GM19372 (cell line): ENCODE results near the gene ZNF280B.

ENCODE experiments used
- ATAC-seq: cut with Tn5 transposase; IDR thresholded peaks from one replicate; pipeline ENCODE4 v1.9.1; 2021; ENCODE audit warnings: mild to moderate bottlenecking, low read depth, moderate library complexity; ENCODE audit not compliant: unreplicated experiment

Gene ZNF280B, protein sequence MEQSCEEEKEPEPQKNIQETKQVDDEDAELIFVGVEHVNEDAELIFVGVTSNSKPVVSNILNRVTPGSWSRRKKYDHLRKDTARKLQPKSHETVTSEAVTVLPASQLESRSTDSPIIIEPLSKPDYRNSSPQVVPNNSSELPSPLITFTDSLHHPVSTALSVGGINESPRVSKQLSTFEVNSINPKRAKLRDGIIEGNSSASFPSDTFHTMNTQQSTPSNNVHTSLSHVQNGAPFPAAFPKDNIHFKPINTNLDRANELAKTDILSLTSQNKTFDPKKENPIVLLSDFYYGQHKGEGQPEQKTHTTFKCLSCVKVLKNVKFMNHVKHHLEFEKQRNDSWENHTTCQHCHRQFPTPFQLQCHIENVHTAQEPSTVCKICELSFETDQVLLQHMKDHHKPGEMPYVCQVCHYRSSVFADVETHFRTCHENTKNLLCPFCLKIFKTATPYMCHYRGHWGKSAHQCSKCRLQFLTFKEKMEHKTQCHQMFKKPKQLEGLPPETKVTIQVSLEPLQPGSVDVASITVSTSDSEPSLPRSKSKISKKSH

DNA sequence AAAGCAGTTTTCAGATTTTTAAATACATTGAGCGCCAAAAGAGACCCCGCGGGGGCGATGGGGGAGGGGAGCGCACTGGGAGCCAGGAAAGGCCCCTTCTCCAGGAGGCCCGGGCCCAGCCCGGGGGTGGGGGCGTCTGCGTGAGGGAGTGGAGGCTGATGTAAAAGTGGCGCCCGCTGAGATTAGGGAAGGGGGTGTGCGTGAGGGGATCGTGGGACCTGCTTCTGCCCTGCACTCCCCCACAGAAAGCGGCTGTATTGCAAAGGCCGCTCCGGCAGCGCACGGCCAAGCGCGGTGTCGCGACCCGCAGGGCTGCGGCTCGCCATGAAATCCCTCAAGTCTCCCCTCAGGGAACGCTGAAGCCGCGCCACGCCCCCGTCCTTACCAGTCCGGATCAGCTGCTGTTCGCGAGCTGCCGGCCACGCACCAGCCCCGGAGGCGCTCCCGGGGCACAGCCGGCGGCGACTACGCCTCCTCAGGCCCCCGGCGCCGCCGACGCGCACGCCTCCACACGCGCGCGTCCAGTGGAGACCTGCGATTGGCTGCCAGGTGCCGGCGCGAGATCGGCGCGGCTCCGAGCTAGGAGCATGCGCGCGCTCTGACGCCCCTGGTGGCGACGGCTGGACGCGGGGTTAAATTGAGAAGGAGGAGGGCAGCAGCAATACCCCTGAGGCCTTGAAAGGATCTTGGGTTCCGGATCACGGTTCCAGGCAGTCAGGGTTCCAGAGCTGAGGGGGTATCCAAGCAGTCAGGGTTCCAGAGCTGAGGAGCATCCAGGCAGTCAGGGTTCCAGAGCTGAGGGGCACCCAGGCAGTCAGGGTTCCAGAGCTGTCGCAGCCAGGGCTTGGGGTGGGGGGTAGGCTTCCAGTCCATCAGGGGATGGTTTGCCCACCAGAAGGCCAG lies at the start of gene ZNF280B:
ZNF280B (minus strand) TSS at position 469 of the 903 bp plus-strand sequence. CDS start 19,344 bp downstream, outside the sequence.
- peak; percentile 92 for ATAC-seq

DNA sequence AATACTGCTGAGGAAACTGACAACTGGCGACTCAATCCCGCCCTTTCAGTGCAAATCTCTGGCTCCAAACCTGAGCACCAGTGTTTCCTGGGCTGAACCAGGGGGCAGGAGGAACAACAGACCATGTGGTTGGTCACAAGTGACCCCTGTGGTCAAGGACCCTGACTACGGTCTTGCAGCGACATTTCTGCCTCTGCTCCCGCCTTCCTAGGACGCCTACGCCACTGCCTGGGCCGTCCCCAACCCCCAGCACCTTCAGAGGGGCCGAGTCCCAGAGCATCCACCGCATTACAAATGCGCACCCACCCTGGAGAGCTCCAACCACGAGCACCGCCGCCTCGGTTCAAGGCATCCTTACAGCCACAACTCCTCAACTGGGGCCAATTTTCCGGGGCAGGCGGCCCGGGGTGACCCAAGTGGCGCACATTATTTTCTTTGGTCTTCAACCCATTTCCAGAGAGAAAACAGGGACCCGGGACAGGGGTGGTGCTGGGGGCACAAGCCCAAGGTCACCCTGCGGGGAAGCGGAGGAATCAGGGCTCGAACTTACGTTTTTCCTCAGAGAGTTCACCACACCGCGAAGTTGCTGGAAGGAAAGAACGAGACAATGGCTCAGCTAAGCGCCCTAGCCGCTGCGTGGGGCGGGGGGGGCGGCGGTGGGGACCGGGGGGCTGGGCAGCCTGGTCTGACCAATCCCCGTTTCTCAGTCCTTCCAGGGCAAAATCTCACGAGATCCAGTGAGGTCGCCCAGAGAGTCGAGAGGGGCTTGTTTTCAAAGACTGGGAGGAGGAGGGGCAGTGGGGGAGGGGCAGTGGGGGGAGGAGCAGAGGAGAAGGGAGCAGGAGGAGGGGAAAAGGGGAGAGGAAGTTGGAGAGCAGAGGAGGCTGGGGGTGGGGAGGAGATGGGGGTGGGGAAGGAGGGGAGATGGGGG lies 48.7 kb upstream of the ZNF280B start:
- ATAC-seq, result no peak

DNA sequence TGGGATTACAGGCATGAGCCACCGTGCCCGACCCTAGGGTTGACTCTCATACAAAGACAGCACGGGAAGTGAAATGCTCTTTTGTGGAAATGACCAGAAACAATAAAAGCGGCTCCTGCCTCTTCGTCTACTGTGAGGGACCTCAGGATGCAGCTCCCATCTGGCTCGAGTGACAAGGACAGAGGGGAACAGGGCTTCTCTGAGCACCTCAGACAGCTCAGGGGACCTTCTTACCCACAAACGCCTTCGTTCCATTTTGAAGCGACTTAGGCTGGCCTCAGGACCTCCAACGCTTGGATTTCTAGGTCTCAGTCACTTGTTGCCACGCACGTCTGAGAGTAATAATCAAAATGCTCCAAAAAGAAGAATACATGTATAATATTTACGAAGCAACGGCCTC lies 48.0 kb upstream of the ZNF280B start:
- ATAC-seq, result no peak

DNA sequence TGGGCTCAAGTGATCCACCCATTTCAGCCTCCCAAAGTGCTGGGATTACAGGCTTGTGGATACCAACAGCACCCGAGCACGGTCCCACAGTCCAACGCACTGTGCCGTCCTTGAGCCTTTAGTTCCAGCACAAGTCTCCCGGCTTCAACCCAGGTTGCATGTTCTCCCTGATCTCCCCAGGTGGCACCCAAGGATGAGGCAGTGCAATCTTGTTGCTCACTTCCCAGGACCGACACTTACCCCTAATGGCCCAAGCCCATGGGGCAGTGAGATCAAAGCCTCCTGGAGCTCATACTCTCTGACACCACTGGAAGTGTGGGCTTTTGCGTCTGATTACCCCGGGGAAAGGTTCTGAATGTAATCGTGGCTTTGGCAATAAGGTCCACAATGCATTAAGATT lies 47.1 kb upstream of the ZNF280B start:
- ATAC-seq, result no peak

DNA sequence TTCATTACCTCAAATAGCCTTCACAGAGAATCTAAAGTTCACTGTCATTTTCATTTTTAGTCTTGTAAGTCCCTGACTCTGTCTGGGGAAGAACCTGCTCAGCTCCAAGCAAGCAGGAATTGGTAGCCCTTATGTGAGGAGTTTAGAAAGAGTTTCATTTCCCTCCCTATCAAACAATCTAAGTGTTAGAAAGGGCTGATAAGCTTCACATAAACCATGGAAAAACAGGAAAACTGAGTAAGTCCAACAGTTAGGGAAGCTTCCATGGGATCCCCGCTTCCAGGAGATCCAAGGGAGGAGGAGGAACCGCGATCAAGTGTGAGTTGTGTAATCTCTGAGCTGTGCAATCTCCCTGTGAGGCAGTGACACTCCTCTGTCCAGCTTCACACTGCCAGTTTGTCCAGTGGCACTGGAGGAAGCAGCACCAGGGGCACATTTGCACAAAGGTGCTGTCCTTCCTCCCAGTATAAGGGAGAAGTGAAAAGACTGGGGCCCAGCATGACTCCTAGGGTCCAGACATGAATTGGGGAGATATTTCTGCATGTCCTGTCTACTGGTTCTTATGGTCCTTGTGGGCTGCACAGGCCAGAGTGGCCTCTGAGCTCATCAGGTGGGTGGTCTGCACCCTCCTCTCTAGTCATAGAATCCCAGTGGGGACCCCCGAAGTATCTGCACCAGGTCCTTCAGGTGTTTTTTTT lies 46.2 kb upstream of the ZNF280B start:
- no peak for ATAC-seq

DNA sequence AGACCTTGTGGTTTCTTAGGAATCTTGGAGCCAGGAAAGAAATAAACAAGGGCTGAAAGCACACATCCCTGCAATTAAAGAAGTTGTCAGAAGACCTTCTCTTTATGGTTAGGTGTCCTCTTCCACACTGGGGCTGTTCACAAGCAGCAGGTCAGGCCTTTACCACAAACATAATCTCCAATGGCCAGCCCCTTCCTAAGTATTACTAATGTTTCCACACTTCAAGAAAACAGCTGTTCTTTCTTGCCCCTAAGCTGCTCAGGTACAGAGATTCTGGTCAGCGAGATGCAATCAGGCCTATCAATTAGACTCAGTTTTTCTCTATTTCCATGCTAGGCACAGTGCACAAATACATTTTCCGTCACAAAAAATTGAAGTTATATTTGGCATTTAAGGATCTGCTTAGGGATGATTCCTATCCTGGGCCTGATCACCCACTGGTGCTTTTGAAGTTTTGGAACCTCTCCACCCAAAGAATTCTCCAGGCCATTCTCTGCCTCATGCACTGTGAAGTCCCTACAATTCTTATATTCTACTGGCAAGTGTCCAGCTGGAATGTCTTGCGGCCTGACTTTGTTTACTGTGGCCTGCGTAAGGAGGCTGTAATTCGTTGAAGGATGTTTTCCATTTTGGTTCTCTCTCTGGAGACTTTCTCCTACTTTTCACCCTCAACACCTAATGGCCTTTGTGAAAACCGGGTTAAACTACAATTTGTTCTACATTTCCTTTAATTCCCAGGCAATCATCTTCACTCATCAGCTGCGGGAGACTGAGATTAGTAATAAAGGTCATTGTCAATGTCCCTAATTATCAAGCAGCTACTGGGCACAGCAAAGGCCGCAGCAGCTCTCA lies 45.4 kb upstream of the ZNF280B start:
- no peak for ATAC-seq

DNA sequence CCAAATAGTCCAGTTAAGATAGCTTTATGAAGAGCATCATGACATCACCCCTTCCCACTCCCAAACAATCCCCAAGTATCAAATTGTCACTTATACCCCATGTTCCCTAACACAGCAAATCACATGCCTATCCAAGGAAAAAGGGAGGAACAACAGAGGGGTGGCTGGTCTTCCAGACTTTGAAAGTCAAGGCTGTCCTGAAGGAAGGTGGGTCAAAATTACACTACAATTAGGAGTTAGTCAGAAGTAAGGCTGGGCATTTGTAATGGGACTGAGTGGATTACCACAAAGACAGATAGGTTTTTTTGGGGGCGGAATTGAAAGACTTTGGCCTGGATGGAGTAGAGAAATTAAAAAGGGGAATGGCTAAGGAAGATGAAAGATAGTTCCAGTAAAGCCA lies 44.6 kb upstream of the ZNF280B start:
- ATAC-seq, result no peak

DNA sequence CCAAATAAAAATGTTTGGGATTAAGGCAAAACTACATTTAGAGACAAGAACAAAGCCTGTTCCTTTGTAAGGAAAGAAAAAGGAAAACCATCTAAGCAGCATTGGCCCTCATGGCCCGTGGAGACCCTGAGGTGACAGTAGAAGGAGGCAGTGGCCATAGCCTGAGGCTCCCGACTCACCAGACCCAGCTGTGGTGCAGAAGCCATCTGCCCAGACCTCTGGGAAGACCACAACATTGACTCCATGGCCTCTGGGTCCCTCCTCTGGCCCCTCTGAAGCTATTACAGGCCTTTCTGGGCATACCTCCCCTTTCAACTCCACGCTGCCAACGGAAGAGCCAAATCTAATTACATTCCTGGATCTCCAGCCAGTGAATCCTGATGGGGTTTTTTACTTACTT lies 44.1 kb upstream of the ZNF280B start:
- no peak for ATAC-seq

DNA sequence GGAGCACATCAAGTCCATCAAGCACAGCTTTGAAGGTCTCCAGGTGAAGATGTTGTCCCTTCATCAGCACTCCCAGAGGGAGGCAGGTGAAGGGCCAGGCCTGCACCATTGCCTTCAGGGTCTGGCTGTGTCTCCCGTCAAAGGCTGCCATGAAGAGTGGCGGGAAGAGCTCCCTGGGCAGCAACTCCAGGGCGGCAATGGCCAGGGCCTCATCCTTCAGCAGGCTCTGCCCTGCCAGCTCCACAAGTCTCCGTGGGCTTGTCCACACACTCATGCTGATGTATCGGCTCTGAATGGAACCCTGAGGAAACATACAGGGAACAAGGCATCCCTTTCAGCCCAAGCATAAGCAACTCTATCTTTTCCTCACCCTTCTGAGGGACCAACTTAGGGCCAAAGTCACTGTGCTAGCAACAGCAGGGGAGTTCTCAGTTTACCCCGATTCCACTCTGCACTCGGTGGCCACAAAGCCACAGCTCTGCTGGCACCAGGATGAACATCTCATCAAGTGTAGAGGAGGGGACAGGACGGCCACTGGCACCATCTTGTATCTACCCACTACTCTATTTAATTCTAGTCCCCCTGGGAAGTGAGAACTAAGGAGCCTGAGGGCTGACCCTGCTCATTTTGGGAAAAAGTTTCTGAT lies 42.4 kb upstream of the ZNF280B start:
- no peak for ATAC-seq

DNA sequence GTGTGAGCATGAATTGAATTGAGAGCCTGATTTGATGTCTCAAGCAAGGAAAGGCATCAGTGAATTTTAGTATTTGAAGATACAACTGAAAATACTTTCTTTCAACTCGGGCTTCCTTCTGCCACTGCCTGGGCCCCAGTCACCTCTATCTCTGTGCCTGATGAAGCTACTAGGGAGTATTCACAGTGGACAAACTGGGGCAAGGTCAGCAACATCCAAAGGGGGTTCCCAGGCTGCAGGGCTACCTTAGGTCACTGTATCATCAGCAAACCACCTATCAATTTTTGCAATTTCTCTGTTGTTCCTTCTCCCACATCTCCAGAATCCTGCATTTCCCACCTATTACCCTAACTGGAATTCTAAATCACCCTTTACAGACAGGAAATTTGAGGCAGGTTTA lies 40.4 kb upstream of the ZNF280B start:
- no peak for ATAC-seq

DNA sequence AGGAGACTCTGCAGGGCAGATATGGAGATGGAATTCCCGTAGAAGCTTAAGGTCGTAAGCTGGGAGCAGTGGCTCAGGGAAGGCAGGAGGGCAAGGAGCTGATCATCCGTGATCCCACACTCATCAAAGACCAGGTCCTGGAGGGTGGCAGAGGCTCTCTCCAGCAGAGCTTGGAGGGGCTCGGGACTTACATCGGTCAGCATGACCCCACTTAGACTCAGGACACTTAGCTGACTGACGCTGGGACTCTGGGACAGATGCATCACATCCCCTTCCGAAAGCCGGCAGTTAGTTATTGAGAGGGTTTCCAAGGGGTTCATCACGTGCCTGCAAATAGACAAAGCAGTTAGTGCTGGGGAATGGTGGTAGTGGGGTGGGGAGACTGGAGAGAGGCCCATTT lies 39.8 kb upstream of the ZNF280B start:
- no peak for ATAC-seq

DNA sequence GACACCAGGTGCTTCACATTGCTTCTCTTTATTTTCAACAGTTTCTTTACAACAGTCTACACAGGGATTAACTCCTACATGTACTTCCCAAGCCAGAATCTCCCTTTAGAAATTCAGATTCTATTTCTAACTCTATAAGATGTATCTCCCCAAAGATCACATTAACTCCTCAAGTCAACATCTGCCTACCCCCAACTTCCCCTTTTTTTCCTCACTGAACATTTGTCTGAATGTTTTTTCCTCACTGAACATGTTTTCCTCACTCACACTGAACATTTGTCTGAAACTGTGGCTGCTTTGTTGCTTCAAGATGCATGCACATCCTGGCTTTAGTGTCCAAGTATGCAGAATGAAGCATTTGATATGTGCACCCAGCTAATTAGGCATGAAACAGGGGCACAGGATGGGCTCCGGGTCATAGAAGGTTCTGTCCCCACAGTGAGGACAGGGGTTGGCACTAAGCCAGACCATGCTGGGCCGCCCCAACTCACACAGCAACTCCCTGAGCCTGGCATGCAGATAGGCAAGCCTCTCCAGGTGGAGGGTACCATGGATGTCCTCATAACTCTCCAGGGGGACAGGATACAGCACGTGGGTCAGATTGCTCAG lies 39.3 kb upstream of the ZNF280B start:
- no peak for ATAC-seq

DNA sequence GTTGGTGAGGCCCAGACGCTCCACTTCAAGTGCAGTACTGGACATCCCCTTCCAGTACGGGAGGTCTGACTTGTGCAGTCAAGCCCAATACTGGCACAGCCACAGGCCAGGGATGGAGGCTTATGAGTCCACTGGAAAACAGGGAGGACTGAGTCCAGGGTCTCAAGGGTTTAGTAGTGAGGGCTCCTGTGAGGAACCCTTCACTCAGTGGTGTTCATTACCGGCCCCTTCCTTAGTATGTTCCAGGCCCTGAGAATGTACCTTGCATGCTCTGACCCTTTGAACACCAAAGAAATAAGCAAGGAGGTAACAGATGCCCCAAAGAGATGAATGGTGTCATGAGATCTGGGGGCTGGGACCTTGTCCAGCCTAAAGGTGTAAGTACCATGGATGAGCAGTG lies 38.7 kb upstream of the ZNF280B start:
- ATAC-seq, result no peak

DNA sequence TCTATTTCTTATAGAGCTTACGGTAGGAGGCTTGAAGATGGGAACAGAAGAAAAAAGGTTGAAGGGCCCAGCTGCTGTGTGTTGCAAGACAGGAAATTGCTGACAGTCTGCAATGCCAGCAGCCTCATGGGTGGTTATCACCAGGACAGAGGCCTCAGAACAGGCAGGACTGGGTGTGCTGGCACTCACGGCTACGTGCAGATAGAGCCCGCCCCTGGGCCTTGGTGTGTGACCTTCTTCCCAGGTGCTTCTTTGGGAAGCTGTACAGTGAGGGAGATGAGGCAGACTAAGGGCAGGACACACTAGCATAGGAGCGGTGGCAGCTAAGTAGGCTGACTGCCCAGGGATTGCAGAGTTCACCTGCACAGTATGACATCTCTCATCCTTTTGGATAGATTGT lies 37.9 kb upstream of the ZNF280B start:
- ATAC-seq, result no peak

DNA sequence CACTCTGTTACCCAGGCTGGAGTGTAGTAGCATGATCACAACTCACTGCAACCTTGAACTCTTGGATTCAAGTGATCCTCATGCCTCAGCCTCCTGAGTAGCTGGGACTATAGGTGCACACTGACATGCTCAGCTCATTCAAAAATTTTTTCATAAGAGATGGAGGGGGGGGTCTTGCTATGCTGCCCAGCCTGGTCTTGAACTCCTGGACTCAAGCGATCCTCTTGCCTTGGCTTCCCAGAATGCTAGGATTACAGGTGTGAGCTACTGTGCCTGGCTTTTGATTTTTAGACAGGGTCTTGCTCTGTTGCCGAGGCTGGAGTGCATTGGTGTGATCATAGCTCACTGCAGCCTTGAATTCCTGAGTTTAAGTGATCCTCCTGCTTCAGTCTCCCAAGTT lies 36.5 kb upstream of the ZNF280B start:
- ATAC-seq, result no peak

DNA sequence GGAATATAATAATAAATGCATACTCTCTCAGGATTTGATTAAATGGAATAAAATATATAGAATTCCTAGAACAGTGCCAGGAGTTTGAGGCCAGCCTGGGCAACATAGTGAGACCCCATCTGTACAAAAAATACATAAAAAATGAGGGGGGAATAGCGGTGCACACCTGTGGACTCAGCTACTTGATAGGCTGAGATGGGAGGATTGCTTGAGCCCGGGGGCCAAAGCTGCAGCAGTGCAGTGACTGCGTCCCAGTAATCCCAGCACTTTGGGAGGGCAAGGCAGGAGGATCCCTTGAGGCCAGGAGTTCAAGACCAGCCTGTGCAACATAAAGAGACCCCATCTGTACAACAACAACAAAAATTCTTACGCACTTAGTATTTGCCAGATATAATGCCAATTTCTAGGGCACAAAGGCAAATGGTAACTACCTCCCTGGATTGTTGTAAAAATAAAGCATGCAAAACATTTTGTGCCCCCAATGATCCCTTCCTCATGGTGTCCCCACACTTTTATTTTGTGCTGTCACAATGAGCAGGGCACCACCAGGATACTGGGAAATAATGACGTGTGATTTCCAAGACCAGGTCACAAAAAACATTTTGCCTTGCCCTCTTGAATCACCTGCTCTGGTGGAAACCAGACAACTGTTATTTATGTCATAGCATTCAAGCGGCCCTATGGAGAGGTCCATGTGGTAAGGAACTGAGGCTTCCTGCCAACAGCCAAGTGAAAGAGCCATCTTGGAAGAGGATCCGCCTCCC lies 29.9 kb upstream of the ZNF280B start:
- ATAC-seq, result no peak

DNA sequence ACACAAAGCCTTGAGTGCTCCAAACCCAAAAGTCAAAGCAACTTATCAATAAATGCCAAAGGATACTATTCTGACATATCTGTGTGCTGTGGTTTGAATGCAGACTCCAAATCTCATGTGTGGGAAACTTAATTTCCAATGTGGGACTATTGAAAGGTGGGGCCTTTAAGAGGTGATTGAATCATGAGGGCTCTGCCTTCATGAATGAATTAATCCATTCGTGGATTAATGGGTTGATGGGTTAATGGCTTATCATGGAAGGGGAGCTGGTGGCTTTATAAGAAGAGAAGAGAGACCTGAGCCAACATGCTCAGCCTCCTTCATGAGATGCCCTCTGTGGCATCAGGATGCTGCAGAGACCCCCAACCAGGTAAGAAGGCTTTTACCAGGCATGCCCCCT lies 28.4 kb upstream of the ZNF280B start:
- ATAC-seq, result no peak
